K562 (cell line): ENCODE measurements around the gene PRKG1.

Experiments
- CBX5 ChIP-seq: IDR thresholded peaks from 2 replicates; pipeline ENCODE4 v1.6.1; 2014; ENCODE audit warnings: low read depth, borderline replicate concordance
- ETV6 ChIP-seq, 3 experiments: fragments of 150-350 bp in 1 of 3; sonication (generic) in 1 of 3; formaldehyde crosslinking in 1 of 3; IDR thresholded peaks; 2 replicates each; pipeline versions ENCODE4 v1.6.1 to v1.8.0; 2014 to 2022; ENCODE audit warnings: borderline replicate concordance in 2 of 3, low read depth in 2 of 3, antibody characterized with exemption in 1 of 3, low read length in 1 of 3, mild to moderate bottlenecking in 1 of 3, missing genetic modification reagents in 1 of 3
- NONO ChIP-seq, 2 experiments: fragments of 200-400 bp in 1 of 2; fragments of 450-650 bp in 1 of 2; formaldehyde crosslinking in 1 of 2; IDR thresholded peaks; 2 replicates each; pipeline ENCODE4 v1.6.1; 2017; ENCODE audit warnings: low read depth in 2 of 2, mild to moderate bottlenecking in 2 of 2, moderate library complexity in 2 of 2, low read length in 1 of 2
- POLR2A ChIP-seq: fragments of 450-650 bp; conservative IDR thresholded peaks from 2 replicates; pipeline ENCODE4 v1.6.1; 2016
- ZNF3 ChIP-seq: fragments of 250-450 bp; sonication (Bioruptor Pico); IDR thresholded peaks from 2 replicates; pipeline ENCODE4 v1.5.0; 2021; ENCODE audit warnings: mild to moderate bottlenecking, moderate library complexity
- ZNF584 ChIP-seq: fragments of 200-800 bp; sonication (Bioruptor generic); IDR thresholded peaks from 2 replicates; pipeline ENCODE4 v1.6.1; 2016; ENCODE audit warnings: low read depth, mild to moderate bottlenecking, missing genetic modification characterization, missing compliant biosample characterization
- TF ChIP-seq, protein P1 (sequence below), 3 experiments: IDR thresholded peaks in 2 of 3; conservative IDR thresholded peaks in 1 of 3; 2 replicates each; pipeline ENCODE4 v1.5.1; 2011 to 2012; ENCODE audit warnings: low read length in 3 of 3, mild to moderate bottlenecking in 3 of 3, control low read depth in 2 of 3, improper control_type of control experiment in 1 of 3, inconsistent platforms in 1 of 3, low read depth in 1 of 3, mixed read lengths in 1 of 3, moderate library complexity in 1 of 3; ENCODE audit not compliant: insufficient read depth in 2 of 3

DNA sequence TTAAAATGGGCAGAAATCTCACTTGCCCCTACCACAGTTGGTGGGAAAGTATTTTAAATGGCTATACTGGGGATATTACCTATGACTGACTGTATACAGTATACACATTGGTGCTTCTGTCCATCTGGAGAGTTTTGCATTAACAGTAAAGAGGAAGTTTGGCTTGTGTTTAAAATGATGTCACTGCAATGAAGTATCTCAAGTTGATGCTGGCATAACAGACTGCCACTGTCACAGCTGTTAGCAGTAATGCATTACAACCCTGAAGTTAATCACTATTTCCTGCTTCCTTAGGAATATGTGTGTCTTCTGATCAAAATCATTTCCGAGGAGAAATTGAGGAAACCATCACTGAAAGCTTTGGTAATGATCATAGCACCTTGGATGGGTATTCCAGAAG is 1241.7 kb downstream of the PRKG1 start:
- no peak for TF ChIP-seq POLR2A
- TF ChIP-seq NONO (IDR thresholded peaks at IDR 0.05; ENCODE audit: low read depth in 2 of 2, low read length in 1 of 2) = no peak
- TF ChIP-seq ZNF584 (CRISPR knock-in tag) = no peak
- no peak for TF ChIP-seq ZNF3 (CRISPR knock-in tag)
- TF ChIP-seq, protein P1, sequence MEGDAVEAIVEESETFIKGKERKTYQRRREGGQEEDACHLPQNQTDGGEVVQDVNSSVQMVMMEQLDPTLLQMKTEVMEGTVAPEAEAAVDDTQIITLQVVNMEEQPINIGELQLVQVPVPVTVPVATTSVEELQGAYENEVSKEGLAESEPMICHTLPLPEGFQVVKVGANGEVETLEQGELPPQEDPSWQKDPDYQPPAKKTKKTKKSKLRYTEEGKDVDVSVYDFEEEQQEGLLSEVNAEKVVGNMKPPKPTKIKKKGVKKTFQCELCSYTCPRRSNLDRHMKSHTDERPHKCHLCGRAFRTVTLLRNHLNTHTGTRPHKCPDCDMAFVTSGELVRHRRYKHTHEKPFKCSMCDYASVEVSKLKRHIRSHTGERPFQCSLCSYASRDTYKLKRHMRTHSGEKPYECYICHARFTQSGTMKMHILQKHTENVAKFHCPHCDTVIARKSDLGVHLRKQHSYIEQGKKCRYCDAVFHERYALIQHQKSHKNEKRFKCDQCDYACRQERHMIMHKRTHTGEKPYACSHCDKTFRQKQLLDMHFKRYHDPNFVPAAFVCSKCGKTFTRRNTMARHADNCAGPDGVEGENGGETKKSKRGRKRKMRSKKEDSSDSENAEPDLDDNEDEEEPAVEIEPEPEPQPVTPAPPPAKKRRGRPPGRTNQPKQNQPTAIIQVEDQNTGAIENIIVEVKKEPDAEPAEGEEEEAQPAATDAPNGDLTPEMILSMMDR (IDR thresholded peaks at IDR 0.05 in 2 of 3, conservative IDR thresholded peaks at IDR 0.05 in 1 of 3; ENCODE audit: insufficient read depth in 2 of 3, low read depth in 1 of 3, low read length in 3 of 3) = no peak
- no peak for TF ChIP-seq CBX5
- no peak for TF ChIP-seq ETV6 (IDR thresholded peaks at IDR 0.05; ENCODE audit: borderline replicate concordance in 1 of 2, low read depth in 2 of 2, low read length in 1 of 2)
- TF ChIP-seq ETV6 (CRISPR knock-in tag; IDR thresholded peaks at IDR 0.05; ENCODE audit: borderline replicate concordance) = no peak
